CD14-positive monocyte (primary cell): Measurements from ENCODE around the gene RALA. TPM values are rescaled to one million over a fixed set of nuclear protein-coding genes. Genes with fewer than 3 reads are reported as not detected.

Source experiments
- DNase-seq, 3 donors: peaks; one replicate each; pipeline ENCODE4 v3.0.0-alpha.2; 2011 to 2022
- H2AFZ ChIP-seq: 2 replicates; pipeline ENCODE4 v1.6.0; 2012; ENCODE audit warnings: mild to moderate bottlenecking, low read depth, low read length, inconsistent platforms; ENCODE audit not compliant: insufficient read depth, poor library complexity, severe bottlenecking
- H3K27ac ChIP-seq, 2 donors: 1 replicate in 1 of 2; 2 replicates in 1 of 2; pipeline ENCODE4 v1.5.1; 2012 to 2013; ENCODE audit warnings: low read length in 2 of 2, control low read depth in 1 of 2, inconsistent platforms in 1 of 2, low read depth in 1 of 2, mild to moderate bottlenecking in 1 of 2
- H3K27me3 ChIP-seq, 2 donors: one replicate each; pipeline versions ENCODE4 v1.6.0 to v1.6.1; 2011 to 2013; ENCODE audit warnings: low read length in 2 of 2; ENCODE audit not compliant: control insufficient read depth in 2 of 2, insufficient read depth in 2 of 2
- H3K36me3 ChIP-seq, 2 donors: replicated peaks in 1 of 2; 1 replicate in 1 of 2; 2 replicates in 1 of 2; pipeline versions ENCODE4 v1.5.1 to v1.6.1; 2012 to 2013; ENCODE audit warnings: low read length in 2 of 2, control low read depth in 1 of 2, inconsistent platforms in 1 of 2, mild to moderate bottlenecking in 1 of 2; ENCODE audit not compliant: insufficient read depth in 2 of 2, control insufficient read depth in 1 of 2
- H3K4me1 ChIP-seq, 2 donors: 1 replicate in 1 of 2; 2 replicates in 1 of 2; pipeline versions ENCODE4 v1.5.1 to v1.6.1; 2012 to 2013; ENCODE audit warnings: low read length in 2 of 2, control low read depth in 1 of 2, inconsistent platforms in 1 of 2, mild to moderate bottlenecking in 1 of 2, moderate library complexity in 1 of 2; ENCODE audit not compliant: insufficient read depth in 2 of 2, control insufficient read depth in 1 of 2
- H3K4me2 ChIP-seq: replicated peaks from 2 replicates; pipeline ENCODE3; 2012; ENCODE audit warnings: low read length, moderate library complexity, mild to moderate bottlenecking; ENCODE audit not compliant: poor library complexity, severe bottlenecking; ENCODE audit errors: extremely low read depth
- H3K4me3 ChIP-seq, 3 experiments: fragments of 200-600 bp in 1 of 3; sonication (generic) in 1 of 3; replicated peaks in 1 of 3; 1 replicate in 2 of 3; 2 replicates in 1 of 3; pipeline ENCODE4 v1.5.1; 2011 to 2013; ENCODE audit warnings: low read length in 3 of 3, mild to moderate bottlenecking in 3 of 3, control low read depth in 2 of 3, low read depth in 2 of 3, inconsistent platforms in 1 of 3, moderate library complexity in 1 of 3
- H3K79me2 ChIP-seq: 2 replicates; pipeline ENCODE4 v1.6.0; 2012; ENCODE audit warnings: mild to moderate bottlenecking, control low read depth, inconsistent platforms, low read length, moderate library complexity; ENCODE audit not compliant: insufficient read depth
- H3K9ac ChIP-seq: 2 replicates; pipeline ENCODE4 v1.6.0; 2017; ENCODE audit warnings: low read length, mild to moderate bottlenecking; ENCODE audit not compliant: insufficient read depth, poor library complexity, severe bottlenecking
- H3K9me3 ChIP-seq, 2 donors: replicated peaks in 1 of 2; 1 replicate in 1 of 2; 2 replicates in 1 of 2; pipeline versions ENCODE4 v1.5.1 to v1.6.1; 2012 to 2013; ENCODE audit warnings: low read length in 2 of 2, control low read depth in 1 of 2; ENCODE audit not compliant: control insufficient read depth in 1 of 2, insufficient read depth in 1 of 2
- H4K20me1 ChIP-seq: 2 replicates; pipeline ENCODE4 v1.6.0; 2012; ENCODE audit warnings: mild to moderate bottlenecking, low read length, control low read depth, moderate library complexity; ENCODE audit not compliant: insufficient read depth
- H3K27ac Mint-ChIP-seq, 7 donors: one replicate each; pipeline ENCODE4 v1.8.0; 2020; ENCODE audit warnings: mild to moderate bottlenecking in 7 of 7, mixed read lengths in 7 of 7, moderate library complexity in 6 of 7, inconsistent platforms in 2 of 7
- H3K27me3 Mint-ChIP-seq, 3 donors: one replicate each; pipeline ENCODE4 v1.8.0; 2021 to 2022; ENCODE audit warnings: low read depth in 3 of 3, mild to moderate bottlenecking in 3 of 3, mixed read lengths in 3 of 3, moderate library complexity in 3 of 3, inconsistent platforms in 1 of 3
- H3K36me3 Mint-ChIP-seq, 2 donors: one replicate each; pipeline ENCODE4 v1.8.0; 2020; ENCODE audit warnings: mixed read lengths in 2 of 2, inconsistent platforms in 1 of 2, mild to moderate bottlenecking in 1 of 2
- H3K4me1 Mint-ChIP-seq: one replicate; pipeline ENCODE4 v1.8.0; 2020; ENCODE audit warnings: mild to moderate bottlenecking, mixed read lengths
- H3K4me3 Mint-ChIP-seq, 2 donors: one replicate each; pipeline ENCODE4 v1.8.0; 2020; ENCODE audit warnings: mild to moderate bottlenecking in 2 of 2, mixed read lengths in 2 of 2, moderate library complexity in 1 of 2
- H3K9me3 Mint-ChIP-seq, 7 donors: one replicate each; pipeline ENCODE4 v1.8.0; 2020 to 2022; ENCODE audit warnings: mixed read lengths in 7 of 7, mild to moderate bottlenecking in 6 of 7, moderate library complexity in 6 of 7, inconsistent platforms in 2 of 7
- WGBS: methylation state at CpG from one replicate; pipeline ENCODE4 v1.1.5; 2013; ENCODE audit warnings: missing lambda C conversion rate; ENCODE audit not compliant: insufficient coverage; 5-methylcytosine and 5-hydroxymethylcytosine counted together
- intact Hi-C, 2 donors: fragments of 100-400 bp; cut with micrococcal nuclease; formaldehyde crosslinking; loops; one replicate each; pipeline versions ENCODE4 v1.15.0 to v1.15.1; 2023
- polyA plus RNA-seq, 3 donors: library from polyadenylated mRNA; depleted of rRNA in 1 of 3; unstranded in 2 of 3; stranded (reverse) in 1 of 3; fragments of 300-500 nt in 2 of 3; fragments of >200 nt in 1 of 3; fragmentation: Illumina TruSeq in 2 of 3; gene quantifications; 1 replicate in 2 of 3; 2 replicates in 1 of 3; pipeline ENCODE4 v1.2.3, GENCODE V29; 2012 to 2021
- TF ChIP-seq, protein P1 (sequence below): fragments of 200-600 bp; IDR thresholded peaks from one replicate; pipeline ENCODE4 v1.8.0; 2022; ENCODE audit warnings: antibody characterized with exemption, mild to moderate bottlenecking

The RALA gene
- polyA plus RNA-seq, 3 donors: 5.9 to 32.0 (median 30.8) TPM

DNA sequence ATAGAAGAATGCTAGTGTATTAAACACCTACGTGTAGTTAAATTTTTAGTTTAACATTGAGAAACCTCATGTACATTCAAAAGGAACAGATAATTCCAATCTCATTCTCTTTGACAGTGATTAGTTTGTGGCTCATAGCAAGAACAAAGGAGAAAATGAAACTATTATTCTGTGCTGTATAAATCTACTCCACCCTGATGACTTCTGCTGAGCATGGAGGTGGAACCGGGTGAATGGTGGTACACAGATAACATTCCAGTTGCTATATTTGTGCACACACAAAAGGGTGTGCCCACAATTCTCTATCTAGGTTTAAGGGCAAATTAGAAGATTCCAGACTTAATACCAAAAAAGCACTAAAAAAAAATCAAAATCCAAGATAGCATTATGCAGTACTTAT is 17.0 kb upstream of the RALA start:
- no peak overlapping the region for H3K4me2 ChIP-seq
- H3K36me3 Mint-ChIP-seq: peaks cover 2 to 3% of the 10 kb centered on the region in 2 donors
- H3K9me3 ChIP-seq: no peaks in the 10 kb centered on the region
- H3K36me3 ChIP-seq: no peaks in the 10 kb centered on the region
- H3K4me1 Mint-ChIP-seq: peaks cover 12% of the 10 kb centered on the region
- no peak overlapping the region for H3K4me3 ChIP-seq
- H3K27ac ChIP-seq: no peak overlapping the region
- TF ChIP-seq, protein P1, sequence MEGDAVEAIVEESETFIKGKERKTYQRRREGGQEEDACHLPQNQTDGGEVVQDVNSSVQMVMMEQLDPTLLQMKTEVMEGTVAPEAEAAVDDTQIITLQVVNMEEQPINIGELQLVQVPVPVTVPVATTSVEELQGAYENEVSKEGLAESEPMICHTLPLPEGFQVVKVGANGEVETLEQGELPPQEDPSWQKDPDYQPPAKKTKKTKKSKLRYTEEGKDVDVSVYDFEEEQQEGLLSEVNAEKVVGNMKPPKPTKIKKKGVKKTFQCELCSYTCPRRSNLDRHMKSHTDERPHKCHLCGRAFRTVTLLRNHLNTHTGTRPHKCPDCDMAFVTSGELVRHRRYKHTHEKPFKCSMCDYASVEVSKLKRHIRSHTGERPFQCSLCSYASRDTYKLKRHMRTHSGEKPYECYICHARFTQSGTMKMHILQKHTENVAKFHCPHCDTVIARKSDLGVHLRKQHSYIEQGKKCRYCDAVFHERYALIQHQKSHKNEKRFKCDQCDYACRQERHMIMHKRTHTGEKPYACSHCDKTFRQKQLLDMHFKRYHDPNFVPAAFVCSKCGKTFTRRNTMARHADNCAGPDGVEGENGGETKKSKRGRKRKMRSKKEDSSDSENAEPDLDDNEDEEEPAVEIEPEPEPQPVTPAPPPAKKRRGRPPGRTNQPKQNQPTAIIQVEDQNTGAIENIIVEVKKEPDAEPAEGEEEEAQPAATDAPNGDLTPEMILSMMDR: no peak
- intact Hi-C loops: no loop called here
- DNase-seq: no peak
- no peak overlapping the region for H2AFZ ChIP-seq
- no CpG with 5 or more reads among the region's 2 CpGs for WGBS
- peaks cover 4 to 17% of the 10 kb centered on the region in 2 donors for H3K27me3 ChIP-seq
- no peak overlapping the region for H3K9ac ChIP-seq
- peaks cover 9 to 17% of the 10 kb centered on the region in 2 donors for H3K4me1 ChIP-seq
- H3K4me3 Mint-ChIP-seq: no peak overlapping the region
- no peaks in the 10 kb centered on the region for H3K79me2 ChIP-seq
- H4K20me1 ChIP-seq: no peaks in the 10 kb centered on the region
- H3K9me3 Mint-ChIP-seq: peaks cover 0 to 3% (median 0%) of the 10 kb centered on the region in 7 donors
- H3K27ac Mint-ChIP-seq: no peak overlapping the region
- H3K27me3 Mint-ChIP-seq: peaks cover 10 to 25% (median 15%) of the 10 kb centered on the region in 3 donors

DNA sequence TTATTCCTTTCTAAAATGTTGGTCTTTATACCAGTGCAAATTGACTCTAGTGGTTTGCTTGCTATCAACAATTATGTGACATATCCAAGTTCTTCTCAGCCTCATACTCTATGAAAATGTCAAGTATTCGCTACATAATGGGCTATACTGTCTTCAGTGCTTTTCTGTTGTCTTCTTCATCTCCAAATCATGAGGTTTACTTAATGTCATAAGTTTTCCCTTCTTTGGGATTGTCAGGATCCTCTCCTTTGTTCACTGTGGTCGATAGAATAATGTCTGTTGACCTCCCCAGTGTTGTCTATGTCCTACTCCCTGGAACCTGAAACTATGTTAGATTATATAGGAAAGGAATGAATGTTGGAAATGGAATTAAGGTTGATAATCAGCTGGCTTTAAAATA is 16.4 kb upstream of the RALA start:
- Histone ChIP-seq H3K36me3 (no peaks in the 10 kb centered on the region), H3K27ac (no peak overlapping the region), H3K4me3 (no peak overlapping the region), H3K9me3 (no peaks in the 10 kb centered on the region), H2AFZ (no peak overlapping the region), H3K79me2 (no peaks in the 10 kb centered on the region), H3K4me1 (peaks cover 9 to 17% of the 10 kb centered on the region in 2 donors), H4K20me1 (no peaks in the 10 kb centered on the region), H3K9ac (no peak overlapping the region), H3K4me2 (no peak overlapping the region), H3K27me3 (peaks cover 5 to 17% of the 10 kb centered on the region in 2 donors)
- Mint-ChIP-seq H3K36me3 (peaks cover 2 to 3% of the 10 kb centered on the region in 2 donors), H3K27me3 (peaks cover 10 to 25% (median 15%) of the 10 kb centered on the region in 3 donors), H3K4me3 (no peak overlapping the region), H3K27ac (no peak overlapping the region), H3K4me1 (peaks cover 12% of the 10 kb centered on the region), H3K9me3 (peaks cover 0 to 3% (median 0%) of the 10 kb centered on the region in 7 donors)
- no CpG with 5 or more reads among the region's 2 CpGs for WGBS
- TF ChIP-seq, protein P1: no peak
- no peak for DNase-seq
- intact Hi-C loops: no loop called here
